ENCODE data around the gene CDC73. TPM values are rescaled to one million over a fixed set of nuclear protein-coding genes. Genes with fewer than 3 reads are reported as not detected.

The CDC73 gene
- total and polyA plus RNA-seq, 4 donors: 5.8 to 20.6 (median 12.6) TPM

DNA sequence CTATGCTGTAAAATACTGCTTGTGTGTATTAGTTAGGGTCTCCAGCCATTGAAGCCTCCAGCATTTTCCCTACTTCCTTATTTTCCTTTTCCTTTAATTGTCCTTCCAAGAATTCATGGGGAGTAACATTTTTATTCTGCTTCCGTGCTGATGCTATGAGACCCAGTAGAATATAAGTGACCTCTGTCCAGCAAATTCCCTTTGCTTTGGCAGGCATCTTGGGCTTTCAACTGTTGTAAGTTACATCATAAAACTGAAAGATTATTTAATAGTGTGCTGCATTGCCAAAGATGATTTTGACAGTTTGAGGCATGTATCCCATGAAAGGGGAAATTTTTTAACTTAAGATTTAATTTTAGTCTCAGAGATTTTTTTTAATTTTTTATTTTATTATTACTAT is 112.7 kb downstream of the CDC73 start:
- no peak overlapping the region for H3K27ac ChIP-seq (ENCODE audit: low read depth in 1 of 2, low read length in 2 of 2)
- H3K4me1 ChIP-seq (ENCODE audit: control insufficient read depth in 4 of 4, insufficient read depth in 4 of 4, low read length in 3 of 4): no peaks in the 10 kb centered on the region
- no peak for DNase-seq (ENCODE audit: low spot score)
- H3K9ac ChIP-seq (ENCODE audit: low read depth in 1 of 2, low read length in 2 of 2): no peak overlapping the region
- 40% methylated on average over 1 of the region's 1 CpG for WGBS
- TF ChIP-seq RXRA (IDR thresholded peaks at IDR 0.05) (no peak), CTCF (IDR thresholded peaks at IDR 0.05; ENCODE audit: low read depth, low read length, missing input control) (no peak), EGR1 (IDR thresholded peaks at IDR 0.05; ENCODE audit: low read depth in 2 of 2) (no peak), GABPA (IDR thresholded peaks at IDR 0.05 in 1 of 2, conservative IDR thresholded peaks at IDR 0.05 in 1 of 2) (no peak), HNF4A (conservative IDR thresholded peaks at IDR 0.05) (no peak), ATF3 (IDR thresholded peaks at IDR 0.05) (no peak), SP1 (IDR thresholded peaks at IDR 0.05) (no peak), NR2F2 (IDR thresholded peaks at IDR 0.05) (no peak), JUND (IDR thresholded peaks at IDR 0.05) (no peak), RAD21 (IDR thresholded peaks at IDR 0.05) (no peak)
- H3K27me3 ChIP-seq (ENCODE audit: control insufficient read depth in 4 of 4, insufficient read depth in 4 of 4, low read length in 3 of 4): no peaks in the 10 kb centered on the region
- H3K36me3 ChIP-seq (ENCODE audit: control insufficient read depth in 4 of 4, insufficient read depth in 3 of 4, low read depth in 1 of 4, low read length in 3 of 4): peaks cover 0 to 16% (median 4%) of the 10 kb centered on the region in 4 donors
- H3K9me3 ChIP-seq (ENCODE audit: control insufficient read depth in 4 of 4, low read length in 3 of 4): no peaks in the 10 kb centered on the region
- no peak overlapping the region for H3K4me3 ChIP-seq (ENCODE audit: low read depth in 1 of 3, low read length in 3 of 3)

- no peak overlapping the region for H3K4me3 ChIP-seq (ENCODE audit: low read depth in 1 of 3, low read length in 3 of 3)
- no peak overlapping the region for H3K27ac ChIP-seq (ENCODE audit: low read depth in 1 of 2, low read length in 2 of 2)
- no peaks in the 10 kb centered on the region for H3K27me3 ChIP-seq (ENCODE audit: control insufficient read depth in 4 of 4, insufficient read depth in 4 of 4, low read length in 3 of 4)
- 94% methylated on average over 15 of the region's 15 CpGs for WGBS
- H3K9ac ChIP-seq (ENCODE audit: low read depth in 1 of 2, low read length in 2 of 2): no peak overlapping the region
- DNase-seq (ENCODE audit: low spot score): no peak
- peaks cover 0 to 19% (median 4%) of the 10 kb centered on the region in 4 donors for H3K36me3 ChIP-seq (ENCODE audit: control insufficient read depth in 4 of 4, insufficient read depth in 3 of 4, low read depth in 1 of 4, low read length in 3 of 4)
- H3K9me3 ChIP-seq (ENCODE audit: control insufficient read depth in 4 of 4, low read length in 3 of 4): no peaks in the 10 kb centered on the region
- no peaks in the 10 kb centered on the region for H3K4me1 ChIP-seq (ENCODE audit: control insufficient read depth in 4 of 4, insufficient read depth in 4 of 4, low read length in 3 of 4)
- TF ChIP-seq FOXA2 (IDR thresholded peaks at IDR 0.05): no peak
- no peak for TF ChIP-seq NR2F2 (IDR thresholded peaks at IDR 0.05)
- TF ChIP-seq JUND (IDR thresholded peaks at IDR 0.05): no peak
- TF ChIP-seq, protein P1, sequence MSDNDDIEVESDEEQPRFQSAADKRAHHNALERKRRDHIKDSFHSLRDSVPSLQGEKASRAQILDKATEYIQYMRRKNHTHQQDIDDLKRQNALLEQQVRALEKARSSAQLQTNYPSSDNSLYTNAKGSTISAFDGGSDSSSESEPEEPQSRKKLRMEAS (IDR thresholded peaks at IDR 0.05): no peak
- TF ChIP-seq EGR1 (IDR thresholded peaks at IDR 0.05; ENCODE audit: low read depth in 2 of 2): no peak
- TF ChIP-seq REST (IDR thresholded peaks at IDR 0.05): no peak
- no peak for TF ChIP-seq RAD21 (IDR thresholded peaks at IDR 0.05)
- no peak for TF ChIP-seq SP1 (IDR thresholded peaks at IDR 0.05)
- TF ChIP-seq FOXA1 (IDR thresholded peaks at IDR 0.05): no peak
Measured at GRCh38 chr1:193237381-193237978, 115.6 kb downstream of the CDC73 start.
